GM12801 (cell line): Measurements from ENCODE around the gene CDK1.

Experiments used
- CTCF ChIP-seq: IDR thresholded peaks from one replicate; pipeline ENCODE4 v1.5.1; 2011; ENCODE audit warnings: control low read depth; ENCODE audit not compliant: insufficient read length; ENCODE audit errors: extremely low read depth

Gene CDK1

GRCh38 chr10:60795465-60796202 lies 17.4 kb downstream of the CDK1 start:
- no peak for TF ChIP-seq CTCF

DNA sequence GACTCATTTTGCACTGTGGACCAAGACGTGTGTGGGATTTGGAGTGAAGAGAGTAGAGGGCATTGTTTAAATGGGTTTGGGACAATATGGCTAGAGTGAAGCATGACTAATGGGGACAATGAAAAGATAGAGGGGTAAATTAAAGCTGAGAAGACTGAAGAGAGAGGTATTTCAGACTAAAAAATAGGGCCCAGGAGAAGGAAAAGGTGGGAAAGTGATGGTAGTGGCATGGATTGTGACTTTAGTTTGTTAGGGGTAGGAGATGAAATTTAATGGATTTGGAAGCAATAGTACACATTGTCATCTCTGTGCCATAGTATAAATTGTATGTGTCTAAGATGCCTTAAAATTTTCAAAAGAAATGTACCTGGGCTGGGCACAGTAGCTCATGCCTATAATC lies 18.2 kb downstream of the CDK1 start:
- no peak for TF ChIP-seq CTCF

DNA sequence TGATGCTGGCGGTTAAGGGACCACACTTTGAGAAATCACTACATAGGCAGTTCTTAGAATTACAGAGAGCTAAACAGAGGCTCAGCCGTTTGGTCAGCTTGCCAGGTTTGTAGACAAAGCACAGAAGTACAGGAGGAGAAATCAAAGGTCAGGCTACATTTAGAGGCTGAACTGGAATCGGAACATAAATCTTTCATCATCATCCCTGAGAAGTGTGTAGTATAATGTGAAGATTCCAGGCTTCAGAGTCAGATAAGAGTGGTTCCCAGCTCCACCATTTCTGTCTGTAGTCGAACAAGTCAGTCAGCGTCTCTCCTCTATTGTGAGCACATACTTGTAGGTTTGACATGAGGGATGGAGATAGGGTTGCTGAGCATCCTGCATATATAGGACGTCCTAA lies 18.9 kb downstream of the CDK1 start:
- no peak for TF ChIP-seq CTCF

- no peak for TF ChIP-seq CTCF
These were observed 19.8 kb downstream of the CDK1 start for GRCh38 chr10:60798031-60798430.

DNA sequence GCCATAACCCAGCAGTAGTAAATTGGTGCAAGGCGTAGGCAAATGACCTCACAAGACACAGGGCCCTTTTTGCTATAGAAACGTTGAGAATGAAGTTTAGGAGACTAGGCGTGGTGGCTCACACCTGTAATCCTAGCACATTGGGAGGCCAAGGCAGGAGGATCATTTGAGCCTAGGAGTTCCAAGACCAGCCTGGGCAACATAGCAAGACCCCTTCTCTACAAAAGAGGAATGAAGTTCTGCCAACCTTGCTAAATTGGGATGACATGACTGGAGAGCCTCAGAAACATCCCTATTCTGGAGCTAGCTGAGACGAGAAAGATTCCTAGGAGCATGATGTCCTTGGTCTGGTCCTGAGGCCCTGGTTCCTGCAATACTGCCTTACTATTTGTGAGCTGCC lies 20.6 kb downstream of the CDK1 start:
- no peak for TF ChIP-seq CTCF

GRCh38 chr10:60799971-60800650 lies 21.8 kb downstream of the CDK1 start:
- no peak for TF ChIP-seq CTCF

- no peak for TF ChIP-seq CTCF
These were observed 22.6 kb downstream of the CDK1 start for GRCh38 chr10:60800918-60801317.
